NCI-H2227 (cell line): ENCODE results near the gene RPL15.

Source experiments
- DNase-seq: peaks from one replicate; lab custom pipeline; 2025; ENCODE audit not compliant: unreplicated experiment; lab: John Stamatoyannopoulos, UW

RPL15 gene

DNA sequence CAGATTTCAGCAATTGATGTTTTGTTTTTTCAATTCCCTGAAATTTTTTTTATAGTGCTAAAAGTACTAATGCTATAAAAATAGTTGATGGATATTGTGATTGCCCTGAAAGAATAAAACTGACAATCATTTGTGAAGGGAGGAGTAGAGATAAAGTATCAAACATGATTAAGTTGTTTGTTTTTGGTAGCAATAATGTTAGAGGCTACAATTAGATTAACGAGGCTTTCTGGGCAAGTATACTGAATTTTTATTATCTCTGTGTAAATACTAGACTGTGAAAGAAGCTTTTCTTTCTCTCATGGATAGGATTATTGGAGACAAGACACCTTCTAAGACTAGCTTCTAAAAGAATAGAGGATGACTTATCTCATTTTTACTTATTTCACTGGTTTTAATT lies 43.7 kb downstream of the RPL15 start:
- no peak for DNase-seq

DNA sequence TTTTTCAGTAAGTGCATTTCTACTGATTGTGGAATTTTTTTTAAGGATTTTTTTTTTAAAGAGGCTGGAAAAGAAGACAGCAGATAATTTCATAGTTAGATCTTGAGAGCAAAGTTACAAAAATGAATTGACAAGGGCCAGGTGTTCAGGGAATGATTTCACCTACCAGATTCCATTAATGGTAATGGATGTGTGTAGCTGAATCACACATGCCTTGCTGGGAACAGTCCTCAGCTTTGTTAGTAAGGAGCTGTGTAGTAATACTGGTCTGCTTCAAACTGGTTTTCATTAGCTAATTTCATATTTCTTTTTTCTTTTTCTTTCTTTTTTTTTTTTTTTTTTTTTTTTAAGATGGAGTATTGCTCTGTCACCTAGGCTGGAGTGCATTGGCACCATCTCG lies 44.1 kb downstream of the RPL15 start:
- DNase-seq: no peak

DNA sequence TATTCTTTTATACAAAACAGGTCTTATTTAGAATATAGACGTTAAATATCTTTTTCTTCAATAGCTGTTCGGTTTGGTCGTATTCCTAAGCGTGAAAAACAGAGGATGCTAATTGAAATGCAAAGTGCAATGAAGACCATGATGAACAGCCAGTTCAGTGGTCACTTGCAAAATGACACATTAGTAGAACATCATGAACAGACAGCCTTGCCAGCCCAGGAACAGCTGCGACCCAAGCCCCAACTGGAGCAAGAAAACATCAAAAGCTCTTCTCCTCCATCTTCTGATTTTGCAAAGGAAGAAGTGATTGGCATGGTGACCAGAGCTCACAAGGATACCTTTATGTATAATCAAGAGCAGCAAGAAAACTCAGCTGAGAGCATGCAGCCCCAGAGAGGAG lies 45.0 kb downstream of the RPL15 start:
- no peak for DNase-seq

DNA sequence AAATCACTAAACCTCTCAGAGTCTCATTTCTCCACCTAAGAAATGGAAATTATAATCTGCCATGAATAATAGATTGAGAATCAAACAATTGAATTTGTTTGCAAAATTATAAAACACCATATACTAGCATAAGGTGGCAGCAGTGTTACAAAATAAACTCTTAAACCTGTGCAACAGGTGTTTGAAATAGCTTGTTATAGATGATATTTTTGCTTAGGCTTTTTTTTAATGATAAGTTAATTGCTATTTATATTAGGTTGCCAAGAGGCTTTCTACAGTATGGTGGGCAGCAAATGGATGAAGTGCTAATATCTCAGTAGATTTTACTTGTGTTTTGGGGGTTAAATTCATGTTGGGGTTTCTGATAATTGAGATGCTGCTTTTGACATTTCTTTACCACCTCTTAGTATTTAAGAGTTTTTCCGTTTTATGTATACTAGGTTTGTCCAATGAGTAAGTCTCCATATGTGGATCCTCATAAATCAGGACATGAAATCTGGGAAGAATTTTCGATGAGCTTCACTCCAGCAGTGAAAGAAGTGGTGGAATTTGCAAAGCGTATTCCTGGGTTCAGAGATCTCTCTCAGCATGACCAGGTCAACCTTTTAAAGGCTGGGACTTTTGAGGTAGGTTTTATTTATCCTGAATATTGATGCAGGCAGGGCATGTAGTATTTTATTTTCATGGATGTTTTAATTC lies 47.8 kb downstream of the RPL15 start:
- DNase-seq: no peak

DNA sequence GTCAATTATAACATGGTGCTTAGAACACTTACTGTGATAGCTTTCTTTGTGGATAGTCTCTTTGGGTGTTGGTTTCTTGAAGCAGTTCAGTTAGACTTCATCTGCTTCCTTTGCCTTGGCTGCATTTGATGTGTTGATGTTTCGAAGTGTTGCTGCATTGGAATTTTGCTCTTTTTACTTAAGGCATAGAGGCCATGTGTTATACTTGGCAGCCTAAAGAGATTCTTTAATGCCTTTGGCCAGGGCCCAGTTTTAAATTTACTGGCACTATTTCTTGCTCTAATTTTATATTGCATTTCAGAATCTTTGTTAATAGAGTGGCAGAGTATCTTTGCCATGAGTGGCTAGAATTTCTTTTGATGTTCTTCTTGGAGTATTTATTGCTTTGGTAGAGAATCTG lies 49.4 kb downstream of the RPL15 start:
- DNase-seq: no peak

DNA sequence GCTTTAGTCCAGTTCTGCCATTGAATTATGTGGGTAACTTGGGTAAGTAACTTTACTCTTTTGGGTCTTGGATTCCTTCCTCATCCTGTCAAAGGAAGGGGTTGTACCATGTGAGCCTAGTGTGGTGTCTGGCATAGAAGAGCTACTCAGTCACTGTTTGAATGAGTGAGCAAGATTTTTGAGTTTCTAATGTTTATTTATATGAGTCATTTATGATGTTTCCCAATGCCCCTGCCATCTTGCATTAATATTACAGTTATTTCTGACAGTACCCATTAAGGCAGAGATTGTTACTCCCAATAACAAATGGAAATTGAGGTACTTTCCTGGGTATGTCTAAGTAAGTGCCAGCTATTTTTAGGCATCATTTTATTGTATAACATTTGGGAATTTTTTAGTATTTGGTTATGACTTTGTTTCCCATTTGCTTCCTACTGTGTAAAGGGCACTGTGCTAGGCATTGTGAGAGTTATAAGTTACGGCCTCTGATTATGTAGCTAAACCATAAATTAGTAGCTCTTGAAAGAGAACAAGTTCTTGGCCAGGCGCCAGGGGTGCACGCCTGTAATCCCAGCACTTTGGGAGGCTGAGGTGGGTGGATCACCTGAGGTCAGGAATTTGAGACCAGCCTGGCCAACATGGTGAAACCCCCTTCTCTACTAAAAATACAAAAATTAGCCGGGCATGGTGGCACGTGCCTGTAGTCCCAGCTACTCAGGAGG lies 51.7 kb downstream of the RPL15 start:
- peak; percentile 8 for DNase-seq

DNA sequence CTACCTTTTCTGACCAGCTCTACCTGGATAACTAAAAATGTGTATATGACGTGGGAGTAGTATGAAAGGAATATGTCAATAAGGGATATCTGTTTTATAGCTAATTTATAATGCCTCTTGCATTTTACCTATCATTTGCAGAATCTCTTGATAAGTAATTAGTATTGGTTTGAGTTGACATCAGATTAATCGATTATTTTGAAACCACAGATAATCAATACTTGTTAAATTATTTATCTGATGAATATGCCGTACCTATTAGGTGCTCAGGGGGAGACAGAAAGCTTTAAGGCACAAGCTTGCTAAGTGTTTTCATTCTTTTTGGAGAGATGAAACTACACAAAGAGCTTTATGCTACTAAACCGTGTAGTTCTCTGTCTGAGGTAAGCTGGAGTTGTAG lies 52.5 kb downstream of the RPL15 start:
- DNase-seq: no peak
